Measurements from ENCODE around the gene SNUPN.

DNA sequence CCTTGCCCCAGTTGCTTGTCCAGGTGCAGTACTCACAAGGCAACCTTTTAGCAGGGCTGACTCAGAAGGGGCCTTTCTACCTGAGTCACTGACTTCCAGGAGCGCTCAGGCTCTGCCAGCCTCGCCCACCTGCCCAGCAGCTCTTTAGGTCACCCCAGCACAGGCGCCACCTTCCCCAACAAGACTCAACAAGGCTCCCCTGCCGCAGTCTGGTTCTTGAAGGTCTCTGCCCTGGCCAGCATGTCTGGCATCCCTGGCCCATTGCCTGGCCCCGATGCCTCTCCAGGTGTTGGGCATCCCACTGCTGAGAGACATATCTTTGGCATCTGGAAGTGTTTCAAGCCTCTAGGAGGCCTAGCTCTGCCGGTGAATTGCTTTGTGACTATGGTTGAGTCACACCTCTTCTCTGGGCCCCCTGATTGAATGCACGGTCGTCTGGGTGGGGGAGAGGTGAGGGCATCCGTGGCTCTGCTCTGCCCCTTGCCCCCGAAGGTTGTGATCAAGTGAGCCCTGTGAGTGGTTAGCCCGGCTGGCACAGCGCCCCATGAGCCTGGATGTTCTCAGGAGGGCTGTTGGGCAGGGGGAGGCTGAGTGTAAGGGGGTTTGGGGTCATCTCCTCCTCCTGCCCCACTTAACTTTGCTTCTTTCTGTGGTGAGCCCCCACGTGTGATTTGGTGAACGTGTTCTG, 43.8 kb upstream of the SNUPN start:
- TF ChIP-seq, protein P1, sequence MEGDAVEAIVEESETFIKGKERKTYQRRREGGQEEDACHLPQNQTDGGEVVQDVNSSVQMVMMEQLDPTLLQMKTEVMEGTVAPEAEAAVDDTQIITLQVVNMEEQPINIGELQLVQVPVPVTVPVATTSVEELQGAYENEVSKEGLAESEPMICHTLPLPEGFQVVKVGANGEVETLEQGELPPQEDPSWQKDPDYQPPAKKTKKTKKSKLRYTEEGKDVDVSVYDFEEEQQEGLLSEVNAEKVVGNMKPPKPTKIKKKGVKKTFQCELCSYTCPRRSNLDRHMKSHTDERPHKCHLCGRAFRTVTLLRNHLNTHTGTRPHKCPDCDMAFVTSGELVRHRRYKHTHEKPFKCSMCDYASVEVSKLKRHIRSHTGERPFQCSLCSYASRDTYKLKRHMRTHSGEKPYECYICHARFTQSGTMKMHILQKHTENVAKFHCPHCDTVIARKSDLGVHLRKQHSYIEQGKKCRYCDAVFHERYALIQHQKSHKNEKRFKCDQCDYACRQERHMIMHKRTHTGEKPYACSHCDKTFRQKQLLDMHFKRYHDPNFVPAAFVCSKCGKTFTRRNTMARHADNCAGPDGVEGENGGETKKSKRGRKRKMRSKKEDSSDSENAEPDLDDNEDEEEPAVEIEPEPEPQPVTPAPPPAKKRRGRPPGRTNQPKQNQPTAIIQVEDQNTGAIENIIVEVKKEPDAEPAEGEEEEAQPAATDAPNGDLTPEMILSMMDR (IDR thresholded peaks at IDR 0.05), result no peak
- no peak for TF ChIP-seq POLR2A (IDR thresholded peaks at IDR 0.05)
